ENCODE data around the gene CHRM4.

Gene CHRM4

GRCh38 chr11:46367244-46367915 is 24.2 kb downstream of the CHRM4 start:
- peak; percentile 65 for DNase-seq

GRCh38 chr11:46366661-46367161 is 24.9 kb downstream of the CHRM4 start:
- DNase-seq = no peak

GRCh38 chr11:46366260-46366659 is 25.3 kb downstream of the CHRM4 start:
- no peak for DNase-seq

GRCh38 chr11:46364791-46365190 is 26.8 kb downstream of the CHRM4 start:
- no peak for DNase-seq

- DNase-seq = no peak
Measured at GRCh38 chr11:46364056-46364455, 27.5 kb downstream of the CHRM4 start.

GRCh38 chr11:46363455-46364005 is 28.0 kb downstream of the CHRM4 start:
- no peak for DNase-seq

GRCh38 chr11:46363031-46363407 is 28.6 kb downstream of the CHRM4 start:
- no peak for DNase-seq

- DNase-seq = no peak
Measured at GRCh38 chr11:46362156-46363030, 29.2 kb downstream of the CHRM4 start.

GRCh38 chr11:46361283-46362155 is 30.1 kb downstream of the CHRM4 start:
- DNase-seq = peak; percentile 50

- no peak for DNase-seq
Measured at GRCh38 chr11:46360878-46361277, 30.7 kb downstream of the CHRM4 start.

GRCh38 chr11:46359953-46360352 is 31.6 kb downstream of the CHRM4 start:
- no peak for DNase-seq

GRCh38 chr11:46357483-46357936 is 34.1 kb downstream of the CHRM4 start:
- no peak for DNase-seq

- no peak for DNase-seq
Measured at GRCh38 chr11:46356924-46357482, 34.6 kb downstream of the CHRM4 start.

- DNase-seq = no peak
Measured at GRCh38 chr11:46353698-46354097, 37.9 kb downstream of the CHRM4 start.

- peak; percentile 70 for DNase-seq
Measured at GRCh38 chr11:46352063-46352841, 39.3 kb downstream of the CHRM4 start.

- no peak for DNase-seq
Measured at GRCh38 chr11:46351606-46352005, 40.0 kb downstream of the CHRM4 start.

GRCh38 chr11:46351148-46351547 is 40.4 kb downstream of the CHRM4 start:
- no peak for DNase-seq

GRCh38 chr11:46350695-46351094 is 40.9 kb downstream of the CHRM4 start:
- no peak for DNase-seq

- peak; percentile 39 for DNase-seq
Measured at GRCh38 chr11:46348566-46349401, 42.8 kb downstream of the CHRM4 start.

- DNase-seq = peak; percentile 20
Measured at GRCh38 chr11:46347637-46348311, 43.8 kb downstream of the CHRM4 start.

Data from activated CD4-positive, alpha-beta T cell treated with anti-CD3 and anti-CD28 coated beads for 1 hour (primary cell).